BLaER1 (cell line): Measurements from ENCODE around the gene CCL2.
A peak's percentile ranks its signal among the peaks of the same experiment; 100 is the strongest.

Experiments used
- H3K27ac ChIP-seq: shearing (Covaris generic); formaldehyde crosslinking; 2 replicates; pipeline ENCODE4 v1.8.1; 2022
- H3K27me3 ChIP-seq: shearing (Covaris generic); formaldehyde crosslinking; 2 replicates; pipeline ENCODE4 v1.8.1; 2022
- H3K36me3 ChIP-seq: shearing (Covaris generic); formaldehyde crosslinking; 2 replicates; pipeline ENCODE4 v1.8.1; 2022
- H3K4me1 ChIP-seq: shearing (Covaris generic); formaldehyde crosslinking; 2 replicates; pipeline ENCODE4 v1.8.1; 2022
- H3K4me2 ChIP-seq: shearing (Covaris generic); formaldehyde crosslinking; 2 replicates; pipeline ENCODE4 v1.8.1; 2022
- H3K4me3 ChIP-seq: shearing (Covaris generic); formaldehyde crosslinking; 2 replicates; pipeline ENCODE4 v1.8.1; 2022
- H3K9ac ChIP-seq: shearing (Covaris generic); formaldehyde crosslinking; 2 replicates; pipeline ENCODE4 v1.8.1; 2022
- H3K9me3 ChIP-seq: shearing (Covaris generic); formaldehyde crosslinking; 2 replicates; pipeline ENCODE4 v1.8.1; 2022
- H4K20me1 ChIP-seq: shearing (Covaris generic); formaldehyde crosslinking; 2 replicates; pipeline ENCODE4 v1.8.1; 2022
- Cebpa-rat ChIP-seq: shearing (Covaris generic); IDR thresholded peaks from 2 replicates; pipeline ENCODE4 v1.8.1; 2022

Gene CCL2

GRCh38 chr17:34236281-34236892 lies 18.7 kb upstream of the CCL2 start:
- Histone ChIP-seq H3K27ac (peak overlapping the region; percentile 68), H3K27me3 (no peaks in the 10 kb centered on the region), H3K4me1 (peaks cover 47% of the 10 kb centered on the region), H3K36me3 (no peaks in the 10 kb centered on the region), H3K4me2 (peak overlapping the region; percentile 75), H4K20me1 (no peaks in the 10 kb centered on the region), H3K9me3 (no peaks in the 10 kb centered on the region), H3K4me3 (no peak overlapping the region), H3K9ac (peak overlapping the region; percentile 6; the same call in 1 of the 2 replicates)
- no peak for TF ChIP-seq Cebpa-rat

GRCh38 chr17:34237458-34237857 lies 17.6 kb upstream of the CCL2 start:
- no peak for TF ChIP-seq Cebpa-rat
- H3K9ac ChIP-seq, result no peak overlapping the region
- no peak overlapping the region for H3K27ac ChIP-seq

GRCh38 chr17:34241062-34241461 lies 14.0 kb upstream of the CCL2 start:
- Histone ChIP-seq H3K4me3 (no peak overlapping the region), H3K27me3 (no peaks in the 10 kb centered on the region), H3K27ac (peak overlapping the region; percentile 36)

More at GRCh38 chr17:34237458-34237857, 17.6 kb upstream of the CCL2 start:
- no peaks in the 10 kb centered on the region for H3K27me3 ChIP-seq
- no peaks in the 10 kb centered on the region for H4K20me1 ChIP-seq
- peaks cover 58% of the 10 kb centered on the region for H3K4me1 ChIP-seq
- H3K4me2 ChIP-seq, result 0 out of 2 replicates have a peak overlapping the region, but pooled peaks have one; percentile 75
- H3K4me3 ChIP-seq, result no peak overlapping the region
- H3K36me3 ChIP-seq, result no peaks in the 10 kb centered on the region
- no peaks in the 10 kb centered on the region for H3K9me3 ChIP-seq

GRCh38 chr17:34242587-34243363 lies 12.3 kb upstream of the CCL2 start:
- no peak overlapping the region for H3K9ac ChIP-seq
- H3K36me3 ChIP-seq, result no peaks in the 10 kb centered on the region
- peak overlapping the region; percentile 60 for H3K27ac ChIP-seq
- no peaks in the 10 kb centered on the region for H3K9me3 ChIP-seq
- H3K4me2 ChIP-seq, result peak overlapping the region; percentile 72
- no peak overlapping the region for H3K4me3 ChIP-seq
- TF ChIP-seq Cebpa-rat, result no peak
- peaks cover 45% of the 10 kb centered on the region for H3K4me1 ChIP-seq
- no peaks in the 10 kb centered on the region for H3K27me3 ChIP-seq
- H4K20me1 ChIP-seq, result no peaks in the 10 kb centered on the region

More at GRCh38 chr17:34241062-34241461, 14.0 kb upstream of the CCL2 start:
- peak overlapping the region; percentile 72 for H3K4me2 ChIP-seq
- H3K9ac ChIP-seq, result no peak overlapping the region
- no peaks in the 10 kb centered on the region for H4K20me1 ChIP-seq
- H3K4me1 ChIP-seq, result peaks cover 61% of the 10 kb centered on the region
- TF ChIP-seq Cebpa-rat, result no peak
- no peaks in the 10 kb centered on the region for H3K36me3 ChIP-seq
- no peaks in the 10 kb centered on the region for H3K9me3 ChIP-seq

GRCh38 chr17:34243364-34244320 lies 11.4 kb upstream of the CCL2 start:
- H3K4me1 ChIP-seq, result peaks cover 45% of the 10 kb centered on the region
- H3K9ac ChIP-seq, result no peak overlapping the region
- no peak overlapping the region for H3K4me3 ChIP-seq
- H4K20me1 ChIP-seq, result no peaks in the 10 kb centered on the region
- H3K9me3 ChIP-seq, result no peaks in the 10 kb centered on the region
- H3K4me2 ChIP-seq, result peak overlapping the region; percentile 72
- peak overlapping the region; percentile 60 for H3K27ac ChIP-seq
- no peak for TF ChIP-seq Cebpa-rat
- H3K27me3 ChIP-seq, result no peaks in the 10 kb centered on the region
- H3K36me3 ChIP-seq, result no peaks in the 10 kb centered on the region

GRCh38 chr17:34245351-34245905 lies 9.7 kb upstream of the CCL2 start:
- H3K27me3 ChIP-seq, result no peaks in the 10 kb centered on the region
- H3K4me2 ChIP-seq, result no peak overlapping the region
- no peaks in the 10 kb centered on the region for H4K20me1 ChIP-seq
- H3K36me3 ChIP-seq, result no peaks in the 10 kb centered on the region
- H3K4me1 ChIP-seq, result peaks cover 37% of the 10 kb centered on the region
- no peak overlapping the region for H3K4me3 ChIP-seq
- no peak overlapping the region for H3K27ac ChIP-seq
- no peak overlapping the region for H3K9ac ChIP-seq
- TF ChIP-seq Cebpa-rat, result no peak
- no peaks in the 10 kb centered on the region for H3K9me3 ChIP-seq

GRCh38 chr17:34246446-34246845 lies 8.6 kb upstream of the CCL2 start:
- peaks cover 29% of the 10 kb centered on the region for H3K4me1 ChIP-seq
- TF ChIP-seq Cebpa-rat, result no peak
- no peaks in the 10 kb centered on the region for H3K27me3 ChIP-seq
- H3K4me3 ChIP-seq, result no peak overlapping the region
- no peaks in the 10 kb centered on the region for H4K20me1 ChIP-seq
- H3K9ac ChIP-seq, result no peak overlapping the region
- H3K27ac ChIP-seq, result no peak overlapping the region
- no peak overlapping the region; the same call in 1 of the 2 replicates for H3K4me2 ChIP-seq
- no peaks in the 10 kb centered on the region for H3K9me3 ChIP-seq
- no peaks in the 10 kb centered on the region for H3K36me3 ChIP-seq

- no peaks in the 10 kb centered on the region for H3K27me3 ChIP-seq
- TF ChIP-seq Cebpa-rat, result no peak
Measured at GRCh38 chr17:34246881-34247280, 8.2 kb upstream of the CCL2 start.

GRCh38 chr17:34248511-34249024 lies 6.5 kb upstream of the CCL2 start:
- no peak overlapping the region for H3K4me2 ChIP-seq
- H3K36me3 ChIP-seq, result no peaks in the 10 kb centered on the region
- H3K4me1 ChIP-seq, result peaks cover 20% of the 10 kb centered on the region
- H3K9me3 ChIP-seq, result no peaks in the 10 kb centered on the region
- H4K20me1 ChIP-seq, result no peaks in the 10 kb centered on the region
- no peak for TF ChIP-seq Cebpa-rat
- no peaks in the 10 kb centered on the region for H3K27me3 ChIP-seq
- H3K4me3 ChIP-seq, result no peak overlapping the region
- no peak overlapping the region for H3K9ac ChIP-seq
- no peak overlapping the region for H3K27ac ChIP-seq

More at GRCh38 chr17:34246881-34247280, 8.2 kb upstream of the CCL2 start:
- Histone ChIP-seq H3K36me3 (no peaks in the 10 kb centered on the region), H3K4me1 (peaks cover 29% of the 10 kb centered on the region), H3K9ac (no peak overlapping the region), H3K4me2 (no peak overlapping the region; the same call in 1 of the 2 replicates), H3K4me3 (no peak overlapping the region), H3K9me3 (no peaks in the 10 kb centered on the region), H3K27ac (no peak overlapping the region), H4K20me1 (no peaks in the 10 kb centered on the region)
